AG04449 (cell line): Measurements from ENCODE around the gene KHDC4.

Experiments
- CTCF ChIA-PET: fragments of 350-600 bp; formaldehyde crosslinking; extraction: SDS; loops from one replicate; lab custom pipeline; 2021; ENCODE audit warnings: antibody characterized with exemption; lab: Yijun Ruan, JAX
- POLR2A ChIA-PET: fragments of 400-600, 350-600 bp; formaldehyde crosslinking; extraction: SDS; loops from one replicate; lab custom pipeline; 2020; ENCODE audit warnings: antibody characterized with exemption, inconsistent platforms; lab: Yijun Ruan, JAX
- DNase-seq: peaks from one replicate; pipeline ENCODE4 v3.0.0-alpha.2; 2010; ENCODE audit warnings: low read depth, low spot score
- H3K4me3 ChIP-seq: 2 replicates; pipeline ENCODE4 v1.5.1; 2011; ENCODE audit warnings: low read depth, mild to moderate bottlenecking, control low read depth, low read length
- CTCF ChIP-seq: IDR thresholded peaks from one replicate; pipeline ENCODE4 v1.5.1; 2011; ENCODE audit warnings: mild to moderate bottlenecking, moderate library complexity, low read length, control low read depth, inconsistent platforms; ENCODE audit not compliant: insufficient read depth; ENCODE audit errors: missing control alignments

Gene KHDC4

GRCh38 chr1:155871390-155871789, 62.8 kb downstream of the KHDC4 start:
- no peak overlapping the region for H3K4me3 ChIP-seq
- DNase-seq, result no peak
- CTCF ChIA-PET, result interaction anchor here (1.7 to 2.7 kb wide), 2 partner anchors 11 to 14 kb away, joined by 4 to 13 read pairs; no protein-coding TSS in a partner anchor
- no peak for TF ChIP-seq CTCF
- POLR2A ChIA-PET, result no interaction called here

- no peak overlapping the region for H3K4me3 ChIP-seq
- CTCF ChIA-PET, result interaction anchor here (1.5 kb wide), 1 partner anchor 11 kb away, joined by 4 read pairs; no protein-coding TSS in a partner anchor
- TF ChIP-seq CTCF, result no peak
- POLR2A ChIA-PET, result no interaction called here
- DNase-seq, result no peak
Observed at GRCh38 chr1:155867766-155868165, 66.4 kb downstream of the KHDC4 start.

- DNase-seq, result no peak
- no peak for TF ChIP-seq CTCF
- no peak overlapping the region for H3K4me3 ChIP-seq
- ChIA-PET POLR2A (interaction anchor here (0.6 kb wide), 1 partner anchor 24 kb away, joined by 3 read pairs; no protein-coding TSS in a partner anchor), CTCF (no interaction called here)
Observed at GRCh38 chr1:155864393-155864792, 69.8 kb downstream of the KHDC4 start.
